GM10847 (cell line): ENCODE data around the gene CLIP2.

Experiments used
- POLR2A ChIP-seq: IDR thresholded peaks from 2 replicates; pipeline ENCODE4 v1.6.1; 2011; ENCODE audit not compliant: insufficient read length; ENCODE audit errors: extremely low read depth

Gene CLIP2

GRCh38 chr7:74454925-74455288 is 165.7 kb downstream of the CLIP2 start:
- no peak for TF ChIP-seq POLR2A

GRCh38 chr7:74455291-74455804 is 166.1 kb downstream of the CLIP2 start:
- TF ChIP-seq POLR2A = no peak
